ENCODE results near the gene ZC4H2.
"Not testable (repeated sequence)": the region's sequence is repeated elsewhere in the genome, so short reads cannot be mapped to it uniquely, and the experiment has no call there.

The ZC4H2 gene

GRCh38 chrX:64885850-64886249 lies 90.4 kb downstream of the ZC4H2 start:
- DNase-seq (ENCODE audit: low spot score): no peak

GRCh38 chrX:64878709-64879108 lies 97.5 kb downstream of the ZC4H2 start:
- DNase-seq (ENCODE audit: low spot score): not testable (repeated sequence)

More at GRCh38 chrX:64885850-64886249, 90.4 kb downstream of the ZC4H2 start:
- TF ChIP-seq CTCF (IDR thresholded peaks at IDR 0.05; ENCODE audit: extremely low read depth, missing control alignments): peak; percentile 1

DNA sequence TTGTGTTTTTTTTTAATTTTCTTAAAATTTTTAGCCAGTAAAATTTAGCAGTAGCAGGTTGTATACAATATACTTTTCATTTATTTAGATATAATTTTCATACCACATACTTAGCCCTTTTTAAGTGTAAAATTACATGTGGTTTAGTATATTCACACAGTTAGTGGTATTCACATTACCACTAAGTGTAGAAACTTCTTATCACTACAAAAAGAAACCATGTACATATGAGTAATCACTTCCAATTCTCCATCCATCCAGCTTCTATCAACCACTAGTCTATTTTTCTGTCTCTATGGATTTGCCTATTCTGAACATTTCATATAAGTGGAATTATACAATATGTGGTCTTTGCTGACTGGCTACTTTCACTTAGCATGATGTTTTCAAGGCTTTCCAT lies 109.0 kb downstream of the ZC4H2 start:
- no peak for DNase-seq (ENCODE audit: low spot score)
- no peak for TF ChIP-seq CTCF (IDR thresholded peaks at IDR 0.05; ENCODE audit: extremely low read depth, missing control alignments)

All from GM20000 (cell line).